Caco-2 (cell line): ENCODE results near the gene ALK. TPM values are rescaled to one million over a fixed set of nuclear protein-coding genes. Genes with fewer than 3 reads are reported as not detected.

Source experiments
- BruUV-seq: library from RNA; stranded (reverse); fragments of 400-500 nt; replicated peaks from 2 replicates; lab custom pipeline; 2021; lab: Mats Ljungman, UMichigan
- CTCF ChIA-PET: fragments of 300-600 bp; sonication (Branson Sonifier 250); formaldehyde crosslinking; loops from one replicate; lab custom pipeline; 2022; ENCODE audit warnings: antibody characterized with exemption; lab: Charles Lee
- POLR2A ChIA-PET: fragments of 300-600 bp; sonication (Branson Sonifier 250); formaldehyde crosslinking; loops from one replicate; lab custom pipeline; 2022; ENCODE audit warnings: antibody characterized with exemption; lab: Charles Lee
- DNase-seq, 2 experiments: peaks; one replicate each; pipeline versions ENCODE4 v3.0.0 to v3.0.0-alpha.2; 2020 to 2022
- H3K27me3 ChIP-seq: replicated peaks from 2 replicates; pipeline ENCODE4 v1.6.0; 2011; ENCODE audit warnings: low read length; ENCODE audit not compliant: control insufficient read depth, insufficient read depth
- H3K36me3 ChIP-seq: 2 replicates; pipeline ENCODE4 v1.5.1; 2011; ENCODE audit warnings: low read length; ENCODE audit not compliant: control insufficient read depth, insufficient read depth
- H3K4me1 ChIP-seq: fragments of 250-450 bp; sonication (Bioruptor Pico); 2 replicates; pipeline ENCODE4 v1.5.1; 2020; ENCODE audit warnings: mild to moderate bottlenecking
- H3K4me3 ChIP-seq: 2 replicates; pipeline ENCODE4 v1.5.1; 2011; ENCODE audit warnings: low read depth, mild to moderate bottlenecking, control low read depth, low read length
- H3K9me3 ChIP-seq: fragments of 250-450 bp; sonication (Bioruptor Pico); 2 replicates; pipeline ENCODE4 v1.5.1; 2020; ENCODE audit warnings: mild to moderate bottlenecking, moderate library complexity
- H3K27ac Mint-ChIP-seq: one replicate; pipeline ENCODE4 v1.8.0; 2022; ENCODE audit warnings: mixed read lengths; ENCODE audit not compliant: unreplicated experiment
- H3K27me3 Mint-ChIP-seq: one replicate; pipeline ENCODE4 v1.8.0; 2022; ENCODE audit warnings: mixed read lengths; ENCODE audit not compliant: insufficient read depth, unreplicated experiment
- H3K36me3 Mint-ChIP-seq: one replicate; pipeline ENCODE4 v1.8.0; 2022; ENCODE audit warnings: mild to moderate bottlenecking, mixed read lengths; ENCODE audit not compliant: insufficient read depth, unreplicated experiment
- H3K4me1 Mint-ChIP-seq: one replicate; pipeline ENCODE4 v1.8.0; 2022; ENCODE audit warnings: low read depth, mixed read lengths; ENCODE audit not compliant: unreplicated experiment
- H3K4me3 Mint-ChIP-seq: one replicate; pipeline ENCODE4 v1.8.0; 2022; ENCODE audit warnings: mild to moderate bottlenecking, moderate library complexity, mixed read lengths; ENCODE audit not compliant: unreplicated experiment
- H3K9me3 Mint-ChIP-seq: one replicate; pipeline ENCODE4 v1.8.0; 2022; ENCODE audit warnings: mixed read lengths; ENCODE audit not compliant: unreplicated experiment
- CTCF ChIP-seq, 2 experiments: fragments of 200-600 bp in 1 of 2; IDR thresholded peaks; 1 replicate in 1 of 2; 2 replicates in 1 of 2; pipeline versions ENCODE4 v1.5.1 to v1.8.0; 2011 to 2022; ENCODE audit warnings: antibody characterized with exemption in 1 of 2, control low read depth in 1 of 2, inconsistent platforms in 1 of 2, low read depth in 1 of 2, low read length in 1 of 2, mild to moderate bottlenecking in 1 of 2, moderate library complexity in 1 of 2; ENCODE audit not compliant: insufficient read depth in 1 of 2, severe bottlenecking in 1 of 2, unreplicated experiment in 1 of 2
- intact Hi-C: fragments of 100-400 bp; cut with micrococcal nuclease; formaldehyde crosslinking; loops from one replicate; pipeline ENCODE4 v1.10.0; 2022; ENCODE audit not compliant: unreplicated experiment
- total RNA-seq: library from RNA; stranded (reverse); gene quantifications from 2 replicates; pipeline ENCODE4 v1.2.3, GENCODE V29; 2022

ALK gene
- total RNA-seq, 1 experiment from 2014 or later, result 0.11 TPM

- intact Hi-C loops, result no loop called here
- Mint-ChIP-seq H3K4me1 (no peaks in the 10 kb centered on the region), H3K27ac (no peak overlapping the region), H3K4me3 (no peak overlapping the region), H3K9me3 (no peaks in the 10 kb centered on the region), H3K27me3 (peaks cover 23% of the 10 kb centered on the region), H3K36me3 (no peaks in the 10 kb centered on the region)
- no peak overlapping the region for H3K4me3 ChIP-seq
- no peaks in the 10 kb centered on the region for H3K9me3 ChIP-seq
- H3K4me1 ChIP-seq, result no peaks in the 10 kb centered on the region
- no peaks in the 10 kb centered on the region for H3K36me3 ChIP-seq
- ChIA-PET POLR2A (no interaction called here), CTCF (no interaction called here)
- no peak for TF ChIP-seq CTCF (IDR thresholded peaks at IDR 0.05; ENCODE audit: insufficient read depth in 1 of 2, low read depth in 1 of 2, low read length in 1 of 2, severe bottlenecking in 1 of 2, unreplicated experiment in 1 of 2)
- 0 out of 2 replicates have a peak, but pooled peaks cover 1% of the 10 kb centered on the region for H3K27me3 ChIP-seq
- DNase-seq, result no peak
- no TSS peak for BruUV-seq
Measured at GRCh38 chr2:29611261-29611660, 310.1 kb downstream of the ALK start.

- Histone ChIP-seq H3K27me3 (0 out of 2 replicates have a peak, but pooled peaks cover 1% of the 10 kb centered on the region), H3K4me3 (no peak overlapping the region), H3K4me1 (no peaks in the 10 kb centered on the region), H3K36me3 (no peaks in the 10 kb centered on the region), H3K9me3 (no peaks in the 10 kb centered on the region)
- Mint-ChIP-seq H3K4me1 (no peaks in the 10 kb centered on the region), H3K27ac (no peak overlapping the region), H3K36me3 (no peaks in the 10 kb centered on the region), H3K9me3 (no peaks in the 10 kb centered on the region), H3K4me3 (no peak overlapping the region), H3K27me3 (peaks cover 23% of the 10 kb centered on the region)
- CTCF ChIA-PET, result no interaction called here
- no peak for DNase-seq
- intact Hi-C loops, result no loop called here
- BruUV-seq, result no TSS peak
- POLR2A ChIA-PET, result no interaction called here
- no peak for TF ChIP-seq CTCF (IDR thresholded peaks at IDR 0.05; ENCODE audit: insufficient read depth in 1 of 2, low read depth in 1 of 2, low read length in 1 of 2, severe bottlenecking in 1 of 2, unreplicated experiment in 1 of 2)
Measured at GRCh38 chr2:29610569-29610968, 310.8 kb downstream of the ALK start.

GRCh38 chr2:29607038-29607420 lies 314.4 kb downstream of the ALK start:
- Mint-ChIP-seq H3K27ac (no peak overlapping the region), H3K9me3 (no peaks in the 10 kb centered on the region), H3K27me3 (peaks cover 9% of the 10 kb centered on the region), H3K4me3 (no peak overlapping the region), H3K36me3 (no peaks in the 10 kb centered on the region), H3K4me1 (no peaks in the 10 kb centered on the region)
- ChIA-PET POLR2A (no interaction called here), CTCF (no interaction called here)
- H3K36me3 ChIP-seq, result no peaks in the 10 kb centered on the region
- no peaks in the 10 kb centered on the region for H3K9me3 ChIP-seq
- BruUV-seq, result no TSS peak
- intact Hi-C loops, result no loop called here
- no peak overlapping the region for H3K4me3 ChIP-seq
- no peak for DNase-seq
- no peaks in the 10 kb centered on the region for H3K4me1 ChIP-seq
- no peaks in the 10 kb centered on the region for H3K27me3 ChIP-seq
- TF ChIP-seq CTCF (IDR thresholded peaks at IDR 0.05; ENCODE audit: insufficient read depth in 1 of 2, low read depth in 1 of 2, low read length in 1 of 2, severe bottlenecking in 1 of 2, unreplicated experiment in 1 of 2), result no peak
